Right lung (tissue), 5 donors: ENCODE results near the gene TRIOBP. TPM values are rescaled to one million over a fixed set of nuclear protein-coding genes. Genes with fewer than 3 reads are reported as not detected.

Source experiments
- DNase-seq, 2 donors: peaks; one replicate each; pipeline ENCODE4 v3.0.0-alpha.2; 2013
- polyA plus RNA-seq, 5 donors: library from polyadenylated mRNA; unstranded; fragments of 120-200 nt; gene quantifications; one replicate each; pipeline versions ENCODE4 v1.2.1 to v1.2.3, GENCODE V29; 2013; ENCODE audit warnings: inconsistent platforms in 1 of 5, low replicate concordance in 1 of 5; ENCODE audit not compliant: insufficient read length in 5 of 5, insufficient read depth in 1 of 5

The TRIOBP gene
- polyA plus RNA-seq, 5 donors, result 51.7 to 86.8 (median 63.2) TPM

DNA sequence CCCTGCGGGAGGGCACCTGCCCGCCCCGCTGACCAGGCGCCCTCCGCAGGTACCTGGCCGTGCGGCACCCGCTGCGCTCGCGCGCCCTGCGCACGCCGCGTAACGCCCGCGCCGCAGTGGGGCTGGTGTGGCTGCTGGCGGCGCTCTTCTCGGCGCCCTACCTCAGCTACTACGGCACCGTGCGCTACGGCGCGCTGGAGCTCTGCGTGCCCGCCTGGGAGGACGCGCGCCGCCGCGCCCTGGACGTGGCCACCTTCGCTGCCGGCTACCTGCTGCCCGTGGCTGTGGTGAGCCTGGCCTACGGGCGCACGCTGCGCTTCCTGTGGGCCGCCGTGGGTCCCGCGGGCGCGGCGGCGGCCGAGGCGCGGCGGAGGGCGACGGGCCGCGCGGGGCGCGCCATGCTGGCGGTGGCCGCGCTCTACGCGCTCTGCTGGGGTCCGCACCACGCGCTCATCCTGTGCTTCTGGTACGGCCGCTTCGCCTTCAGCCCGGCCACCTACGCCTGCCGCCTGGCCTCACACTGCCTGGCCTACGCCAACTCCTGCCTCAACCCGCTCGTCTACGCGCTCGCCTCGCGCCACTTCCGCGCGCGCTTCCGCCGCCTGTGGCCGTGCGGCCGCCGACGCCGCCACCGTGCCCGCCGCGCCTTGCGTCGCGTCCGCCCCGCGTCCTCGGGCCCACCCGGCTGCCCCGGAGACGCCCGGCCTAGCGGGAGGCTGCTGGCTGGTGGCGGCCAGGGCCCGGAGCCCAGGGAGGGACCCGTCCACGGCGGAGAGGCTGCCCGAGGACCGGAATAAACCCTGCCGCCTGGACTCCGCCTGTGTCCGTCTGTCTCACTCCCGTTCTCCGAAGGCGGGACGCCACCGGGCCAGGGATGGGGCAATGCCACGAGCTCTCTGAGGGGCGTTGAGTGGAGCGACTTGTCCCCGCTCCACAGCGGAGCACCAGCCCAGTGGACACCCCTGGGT is 128.1 kb downstream of the TRIOBP start:
- DNase-seq, result no peak

Other genes with a start within 250 kb of the TRIOBP start
- 10 to 100 TPM; 13.5 to 25.9 (median 20.4) TPM for gene MFNG, start 210.7 kb upstream of the TRIOBP start, polyA plus RNA-seq
- gene CARD10, start 177.6 kb upstream of the TRIOBP start, polyA plus RNA-seq, result 10 to 100 TPM; 11.0 to 19.4 (median 15.6) TPM
- 10 to 100 TPM; 26.0 to 65.2 (median 40.4) TPM for gene CDC42EP1, start 136.6 kb upstream of the TRIOBP start, polyA plus RNA-seq
- gene LGALS2, start 117.0 kb upstream of the TRIOBP start, polyA plus RNA-seq, result 1 to 10 TPM in 4 of 5 donors, under 1 TPM in 1; 0.85 to 1.9 (median 1.2) TPM
- 10 to 100 TPM; 43.5 to 62.6 (median 55.2) TPM for gene GGA1, start 88.2 kb upstream of the TRIOBP start, polyA plus RNA-seq
- 10 to 100 TPM; 16.0 to 31.9 (median 23.0) TPM for gene SH3BP1, start 57.4 kb upstream of the TRIOBP start, polyA plus RNA-seq
- gene PDXP, start 38.3 kb upstream of the TRIOBP start, polyA plus RNA-seq, result 10 to 100 TPM; 10.1 to 15.5 (median 13.2) TPM
- gene LGALS1, start 21.4 kb upstream of the TRIOBP start, polyA plus RNA-seq, result 100 to 1,000 TPM; 571 to 929 (median 646) TPM
- gene NOL12, start 10.7 kb upstream of the TRIOBP start, polyA plus RNA-seq, result 10 to 100 TPM; 17.1 to 28.2 (median 18.8) TPM
- gene GCAT, start 110.9 kb downstream of the TRIOBP start, polyA plus RNA-seq, result 10 to 100 TPM in 1 of 5 donors, 1 to 10 TPM in 4; 6.9 to 12.6 (median 8.0) TPM
- gene GALR3, start 126.3 kb downstream of the TRIOBP start, polyA plus RNA-seq, result under 1 TPM in 1 of 5 donors, not detected in 4; 0.13 TPM
- 10 to 100 TPM; 16.2 to 25.4 (median 19.6) TPM for gene ANKRD54, start 147.3 kb downstream of the TRIOBP start, polyA plus RNA-seq
- gene EIF3L, start 152.4 kb downstream of the TRIOBP start, polyA plus RNA-seq, result 1,000 to 10,000 TPM in 4 of 5 donors, 100 to 1,000 TPM in 1; 979 to 1,210 (median 1,196) TPM
- gene MICALL1, start 209.2 kb downstream of the TRIOBP start, polyA plus RNA-seq, result 10 to 100 TPM; 15.3 to 25.1 (median 15.9) TPM